Activated T-cell treated with anti-CD3 and anti-CD28 coated beads, Interleukin-2, amount 50 U/mL, for 48 hours (primary cell): ENCODE results near the gene C8G.
A peak's percentile ranks its signal among the peaks of the same experiment; 100 is the strongest.

Experiments used
- DNase-seq, 2 experiments: peaks; one replicate each; pipeline ENCODE4 v3.0.0-alpha.2; 2020

The C8G gene

DNA sequence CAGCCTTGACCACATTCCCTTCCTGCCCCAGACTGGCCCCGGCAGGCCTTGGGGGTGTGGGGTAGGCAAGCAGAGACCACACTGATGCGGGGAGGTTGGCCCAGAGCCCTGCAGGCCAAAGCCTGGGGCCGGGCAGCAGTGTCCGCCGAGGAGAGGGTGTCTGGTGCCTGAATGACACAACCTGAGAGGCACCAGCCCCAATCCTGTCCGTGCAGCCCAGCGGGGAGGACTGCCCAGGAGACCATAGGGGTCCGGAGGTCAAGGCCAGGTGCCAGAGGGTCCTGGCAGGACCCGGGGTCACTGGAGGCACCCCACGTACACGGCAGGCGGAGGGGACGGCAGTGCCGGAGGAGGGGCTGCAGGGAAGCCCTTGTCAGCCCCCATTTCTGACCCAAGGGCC is 26.7 kb downstream of the C8G start:
- DNase-seq: no peak

DNA sequence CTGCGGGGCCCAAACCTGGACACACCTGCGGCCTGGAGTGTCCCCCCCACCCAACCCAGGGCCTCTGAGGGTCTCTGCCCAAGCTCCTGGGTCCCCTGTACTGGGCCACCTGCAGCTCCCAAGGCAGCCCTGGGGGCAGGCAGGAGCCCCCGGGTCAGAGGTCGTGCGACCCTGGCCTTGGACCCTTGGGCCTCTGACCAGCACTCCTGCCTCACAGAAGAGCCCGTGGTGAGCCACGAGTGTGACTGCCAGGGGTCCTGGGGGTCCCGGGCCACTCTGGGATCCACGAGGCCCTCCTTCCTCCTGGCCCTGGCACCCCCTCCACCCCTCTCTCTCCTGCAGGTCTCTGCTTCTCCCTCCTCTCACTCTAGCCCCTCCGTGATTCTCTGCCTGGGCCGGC is 27.3 kb downstream of the C8G start:
- no peak for DNase-seq

DNA sequence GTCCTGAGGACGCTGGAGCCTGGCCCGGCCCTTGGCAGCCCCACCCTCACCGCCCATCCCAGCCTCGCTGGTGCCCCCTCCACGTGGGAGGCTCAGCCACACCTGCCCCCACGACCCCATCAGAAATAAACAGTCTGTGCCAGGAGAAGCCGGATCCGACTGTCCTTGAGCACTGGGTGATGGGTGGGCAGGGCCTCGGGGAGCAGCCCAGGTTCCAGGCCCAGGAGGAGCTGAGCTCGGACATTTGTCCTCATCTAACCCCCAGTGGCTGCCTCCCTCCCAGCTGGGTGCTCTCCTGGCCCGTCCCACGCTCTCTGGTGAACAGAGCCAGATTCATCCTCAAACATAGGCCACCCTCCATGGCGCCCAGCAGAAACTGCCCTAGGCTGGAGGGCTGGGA is 27.7 kb downstream of the C8G start:
- no peak for DNase-seq

- no peak for DNase-seq
Observed at GRCh38 chr9:136973618-136974617, 28.9 kb downstream of the C8G start.

- no peak for DNase-seq
Observed at GRCh38 chr9:136974817-136975535, 29.9 kb downstream of the C8G start.

DNA sequence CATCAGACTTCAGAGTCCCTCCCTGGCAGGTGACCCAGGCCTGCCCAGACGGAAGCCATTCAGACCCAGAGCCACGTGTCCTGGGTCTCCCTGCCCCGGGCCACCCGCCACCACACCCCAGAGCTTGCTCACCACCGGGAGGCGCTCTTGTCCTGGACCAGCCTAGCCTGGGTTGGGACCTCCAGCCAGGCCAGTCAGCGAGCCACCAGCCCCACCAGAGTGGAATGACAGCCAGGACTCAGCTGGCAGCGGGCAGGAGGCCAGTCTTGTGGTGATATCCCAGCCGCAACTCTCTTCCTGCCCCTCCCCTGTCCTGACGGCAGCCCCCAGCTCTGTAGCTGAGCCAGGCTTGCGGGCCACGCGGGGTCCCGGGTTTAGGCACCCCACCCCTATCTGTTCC is 30.6 kb downstream of the C8G start:
- peak in 1 of 2 experiments; percentile 71 for DNase-seq

DNA sequence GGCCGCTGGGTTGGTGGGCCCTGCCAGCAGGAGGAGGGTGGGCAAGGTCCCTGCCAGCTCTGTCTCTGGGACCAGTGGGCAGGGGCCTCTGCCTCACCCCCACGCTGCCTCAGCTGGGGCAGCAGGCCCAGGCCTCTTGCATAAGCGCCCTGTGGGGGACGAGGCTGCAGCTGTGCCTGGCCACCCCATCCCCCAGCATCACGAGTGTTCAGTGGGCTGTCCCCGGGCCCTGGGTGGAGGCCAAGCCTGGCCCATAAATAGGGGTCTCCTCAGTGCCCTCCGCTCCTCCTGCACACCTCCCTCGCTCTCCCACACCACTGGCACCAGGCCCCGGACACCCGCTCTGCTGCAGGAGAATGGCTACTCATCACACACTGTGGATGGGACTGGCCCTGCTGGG is 32.2 kb downstream of the C8G start, which contains the start of gene PTGDS:
Gene PTGDS, plus strand, starts transcription at position 282 of the 400 bp plus-strand sequence. Its CDS starts 75 bp downstream, at position 357.
- no peak for DNase-seq

GRCh38 chr9:136977649-136978072 is 32.6 kb downstream of the C8G start:
- no peak for DNase-seq

DNA sequence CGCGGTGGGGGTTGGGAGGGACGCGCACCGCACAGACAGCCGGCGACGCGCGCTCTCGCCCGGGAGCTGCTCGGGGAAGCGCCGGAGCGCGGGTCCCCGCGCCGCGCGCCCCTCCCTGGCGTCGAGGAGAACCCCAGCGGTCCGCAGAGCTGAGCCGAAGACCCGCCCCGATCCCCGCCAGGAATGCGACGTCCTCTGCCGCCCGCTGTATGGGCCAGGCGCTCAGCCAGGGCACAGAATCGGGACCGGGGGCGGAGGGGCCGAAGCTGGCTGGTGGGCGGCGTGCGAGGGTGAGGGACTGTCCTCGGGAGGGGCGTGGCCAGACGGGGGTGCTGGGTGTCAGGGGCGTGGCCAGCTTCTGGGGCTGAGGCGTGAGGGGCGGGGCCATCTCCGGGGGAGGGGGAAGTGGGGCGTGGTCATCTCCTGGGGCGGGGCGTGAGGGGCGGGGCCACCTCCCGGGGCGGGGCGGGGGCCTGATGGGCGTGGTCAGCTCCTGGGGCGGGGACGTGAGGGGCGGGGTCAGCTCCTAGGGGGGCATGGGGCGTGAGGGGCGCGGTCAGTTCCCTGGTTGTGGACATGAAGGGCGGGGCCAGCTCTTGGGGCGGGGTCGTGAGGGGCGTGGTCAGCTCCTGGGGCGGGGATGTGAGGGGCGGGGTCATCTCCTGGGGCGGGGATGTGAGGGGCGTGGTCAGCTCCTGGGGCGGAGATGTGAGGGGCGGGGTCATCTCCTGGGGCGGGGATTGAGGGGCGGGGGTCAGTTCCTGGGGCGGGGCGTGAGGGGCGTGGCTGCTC is 33.2 kb downstream of the C8G start:
- DNase-seq: peak; percentile 76 to 77

- no peak for DNase-seq
Observed at GRCh38 chr9:136978865-136979544, 34.0 kb downstream of the C8G start.

DNA sequence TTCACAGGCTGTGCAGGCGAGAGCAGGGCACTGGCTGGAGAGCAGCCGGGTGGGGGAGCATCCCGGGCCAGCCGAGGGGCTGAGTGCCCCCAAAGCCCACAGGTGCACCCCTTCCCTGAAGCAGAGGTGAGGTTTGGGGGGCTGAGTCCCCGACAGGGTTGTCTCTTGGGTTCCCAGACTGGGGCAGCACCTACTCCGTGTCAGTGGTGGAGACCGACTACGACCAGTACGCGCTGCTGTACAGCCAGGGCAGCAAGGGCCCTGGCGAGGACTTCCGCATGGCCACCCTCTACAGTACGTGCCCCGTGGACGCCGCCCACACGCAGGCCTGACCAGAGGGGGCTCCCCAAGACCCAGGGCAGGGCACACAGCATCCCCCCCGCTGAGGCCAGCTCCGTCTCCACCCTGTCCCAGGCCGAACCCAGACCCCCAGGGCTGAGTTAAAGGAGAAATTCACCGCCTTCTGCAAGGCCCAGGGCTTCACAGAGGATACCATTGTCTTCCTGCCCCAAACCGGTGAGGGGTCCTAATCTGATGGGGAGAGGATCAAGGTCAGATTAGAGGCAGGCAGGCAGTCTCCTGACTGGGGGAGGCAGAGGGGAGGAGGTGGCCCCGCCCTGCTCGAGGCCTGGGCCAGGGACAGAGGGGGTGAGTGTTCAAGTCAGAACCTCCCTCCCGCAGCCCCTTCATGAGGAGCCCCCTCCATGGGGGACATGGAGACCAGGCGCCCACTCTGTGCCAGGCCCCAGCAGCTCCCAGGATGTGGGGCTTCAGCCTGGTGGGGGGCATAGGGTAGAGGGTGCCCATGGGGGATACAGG is 34.9 kb downstream of the C8G start:
- DNase-seq: no peak

GRCh38 chr9:136980669-136981478 is 35.8 kb downstream of the C8G start:
- DNase-seq: no peak

DNA sequence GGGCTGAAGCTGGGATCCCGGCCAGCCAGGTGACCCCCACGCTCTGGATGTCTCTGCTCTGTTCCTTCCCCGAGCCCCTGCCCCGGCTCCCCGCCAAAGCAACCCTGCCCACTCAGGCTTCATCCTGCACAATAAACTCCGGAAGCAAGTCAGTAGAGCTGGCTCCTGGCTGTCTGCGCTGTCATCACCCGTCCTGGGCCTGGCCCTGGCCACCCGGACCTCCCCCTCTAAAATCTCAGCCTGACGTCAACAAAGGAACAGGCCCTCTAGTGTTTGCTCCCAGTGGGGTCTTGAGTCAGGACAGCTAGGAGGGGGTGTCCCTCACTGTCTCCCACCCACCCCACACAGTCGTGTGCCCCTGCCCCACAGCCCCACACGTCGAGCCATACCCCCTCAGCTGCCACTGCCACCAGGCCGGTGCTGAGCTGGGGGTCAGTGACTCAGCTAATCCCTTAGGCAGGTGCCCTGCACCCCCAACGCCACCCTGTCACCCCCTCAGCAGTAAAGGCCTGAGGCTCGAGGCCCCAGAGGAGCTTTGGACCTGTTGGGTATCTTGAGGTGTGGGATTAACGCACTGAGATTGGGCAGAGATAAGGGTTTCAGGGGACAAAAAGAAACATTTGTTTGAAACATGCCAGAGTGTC is 36.7 kb downstream of the C8G start:
- DNase-seq: no peak

GRCh38 chr9:136982232-136983051 is 37.4 kb downstream of the C8G start, which contains the start of gene LCNL1:
LCNL1 (plus strand) TSS chr9:136982993; CDS start chr9:136983587, 594 bp downstream.
- DNase-seq: no peak

- DNase-seq: no peak
Observed at GRCh38 chr9:136983167-136983566, 38.1 kb downstream of the C8G start.

DNA sequence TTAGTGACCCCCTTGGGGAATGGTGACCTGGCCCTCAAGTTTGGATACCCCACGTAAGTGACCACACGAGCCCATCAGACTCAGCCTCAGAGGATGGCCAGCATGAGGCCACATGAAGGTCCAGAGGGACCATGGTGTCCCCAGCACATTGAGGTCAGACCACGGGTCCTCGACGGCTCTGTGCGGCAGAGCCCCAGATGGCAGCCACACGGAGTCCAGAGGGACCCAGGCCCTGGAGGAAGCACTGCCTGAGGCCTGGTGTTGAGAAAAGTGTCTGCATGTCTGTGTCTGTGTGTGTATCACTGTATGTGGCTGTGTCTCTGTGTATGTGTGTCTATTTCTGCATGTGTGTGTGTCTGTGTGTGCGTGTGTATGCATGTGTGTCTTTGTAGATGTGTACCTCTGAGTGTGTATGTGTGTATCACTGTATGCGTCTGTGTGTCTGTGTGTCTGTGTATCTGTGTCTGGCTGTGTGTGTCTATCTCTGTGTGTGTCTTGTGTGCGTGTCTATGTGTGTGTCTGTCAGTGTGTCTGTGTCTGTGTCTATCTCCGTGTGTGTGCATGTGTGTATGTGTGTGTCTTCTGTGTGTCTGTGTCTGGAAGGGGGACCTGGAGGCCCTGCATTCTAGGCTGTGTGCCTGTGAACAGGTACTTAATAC is 38.7 kb downstream of the C8G start:
- no peak for DNase-seq

GRCh38 chr9:136984464-136985026 is 39.5 kb downstream of the C8G start:
- no peak for DNase-seq

GRCh38 chr9:136985027-136985602 is 40.1 kb downstream of the C8G start:
- no peak for DNase-seq
